Spleen (tissue), 7 donors: ENCODE data around the gene STXBP6.

Experiments used
- POLR2A ChIP-seq, 3 donors: fragments of 450-650 bp; IDR thresholded peaks; one replicate each; pipeline ENCODE4 v1.5.1; 2017; ENCODE audit warnings: antibody characterized with exemption in 3 of 3, mild to moderate bottlenecking in 1 of 3
- POLR2AphosphoS5 ChIP-seq, 3 donors: sonication (generic); formaldehyde crosslinking; IDR thresholded peaks; one replicate each; pipeline ENCODE4 v1.5.1; 2017; ENCODE audit warnings: antibody characterized with exemption in 3 of 3
- TF ChIP-seq, protein P1 (sequence below), 11 experiments: fragments of 200-600 bp in 7 of 11; fragments of 450-650 bp in 4 of 11; sonication (generic) in 4 of 11; IDR thresholded peaks in 8 of 11; conservative IDR thresholded peaks in 3 of 11; 1 replicate in 7 of 11; 2 replicates in 4 of 11; pipeline versions ENCODE4 v1.4.0 to v1.8.0; 2016 to 2021; ENCODE audit warnings: antibody characterized with exemption in 11 of 11, inconsistent platforms in 4 of 11, mild to moderate bottlenecking in 1 of 11
- donor health status: DM: no; HTN: no; CAD: no; lungs with moderate emphysema.
- donor health status: DM: no; HTN: no; CAD: no.
- donor health status: DM: no; HTN: no; CAD: no.

DNA sequence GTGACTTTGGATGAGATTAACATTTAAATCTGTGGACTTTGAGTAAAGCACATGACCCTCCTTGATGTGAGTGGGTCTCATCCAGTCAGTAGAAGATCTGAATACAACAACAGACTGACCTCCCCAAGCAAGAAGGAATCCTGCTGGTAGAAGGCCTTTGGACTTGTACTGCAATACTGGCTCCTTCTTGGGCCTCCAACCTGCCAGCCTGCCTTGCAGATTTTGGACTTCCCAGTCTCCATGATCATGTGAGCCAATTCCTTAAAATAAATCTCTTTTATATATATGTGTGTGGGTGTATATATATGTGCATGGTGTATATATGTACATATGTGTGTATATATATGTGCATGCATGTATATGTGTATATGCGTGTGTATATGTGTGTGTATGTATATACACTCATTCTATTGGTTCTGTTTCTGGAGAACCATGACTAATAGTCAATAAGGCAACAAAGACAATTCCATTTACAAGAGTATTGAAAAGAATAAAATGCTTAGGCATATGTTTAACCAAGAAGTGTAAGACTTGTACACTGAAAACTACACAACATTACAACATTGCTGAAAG is 183.8 kb downstream of the STXBP6 start:
- TF ChIP-seq, protein P1, sequence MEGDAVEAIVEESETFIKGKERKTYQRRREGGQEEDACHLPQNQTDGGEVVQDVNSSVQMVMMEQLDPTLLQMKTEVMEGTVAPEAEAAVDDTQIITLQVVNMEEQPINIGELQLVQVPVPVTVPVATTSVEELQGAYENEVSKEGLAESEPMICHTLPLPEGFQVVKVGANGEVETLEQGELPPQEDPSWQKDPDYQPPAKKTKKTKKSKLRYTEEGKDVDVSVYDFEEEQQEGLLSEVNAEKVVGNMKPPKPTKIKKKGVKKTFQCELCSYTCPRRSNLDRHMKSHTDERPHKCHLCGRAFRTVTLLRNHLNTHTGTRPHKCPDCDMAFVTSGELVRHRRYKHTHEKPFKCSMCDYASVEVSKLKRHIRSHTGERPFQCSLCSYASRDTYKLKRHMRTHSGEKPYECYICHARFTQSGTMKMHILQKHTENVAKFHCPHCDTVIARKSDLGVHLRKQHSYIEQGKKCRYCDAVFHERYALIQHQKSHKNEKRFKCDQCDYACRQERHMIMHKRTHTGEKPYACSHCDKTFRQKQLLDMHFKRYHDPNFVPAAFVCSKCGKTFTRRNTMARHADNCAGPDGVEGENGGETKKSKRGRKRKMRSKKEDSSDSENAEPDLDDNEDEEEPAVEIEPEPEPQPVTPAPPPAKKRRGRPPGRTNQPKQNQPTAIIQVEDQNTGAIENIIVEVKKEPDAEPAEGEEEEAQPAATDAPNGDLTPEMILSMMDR (IDR thresholded peaks at IDR 0.05 in 8 of 11, conservative IDR thresholded peaks at IDR 0.05 in 3 of 11) = no peak
- no peak for TF ChIP-seq POLR2AphosphoS5 (IDR thresholded peaks at IDR 0.05)
- no peak for TF ChIP-seq POLR2A (IDR thresholded peaks at IDR 0.05)
